ENCODE data around the gene TSPAN7.

TSPAN7 gene

GRCh38 chrX:38727668-38728067, 166.3 kb downstream of the TSPAN7 start:
- Mint-ChIP-seq H3K4me3 (no peak overlapping the region), H3K27ac (ENCODE audit: low read depth) (no peak overlapping the region), H3K36me3 (ENCODE audit: insufficient read depth) (no peaks in the 10 kb centered on the region), H3K27me3 (no peaks in the 10 kb centered on the region), H3K4me1 (no peaks in the 10 kb centered on the region), H3K9me3 (no peaks in the 10 kb centered on the region)
- ATAC-seq (replicated peaks; ENCODE audit: extremely low read depth, poor library complexity, severe bottlenecking) (no peak), DNase-seq (ENCODE audit: low spot score in 2 of 2) (no peak)

- no peaks in the 10 kb centered on the region for H3K9me3 Mint-ChIP-seq
- no peak overlapping the region for H3K27ac Mint-ChIP-seq (ENCODE audit: low read depth)
- ATAC-seq (replicated peaks; ENCODE audit: extremely low read depth, poor library complexity, severe bottlenecking) (no peak), DNase-seq (ENCODE audit: low spot score in 2 of 2) (no peak)
- no peak overlapping the region for H3K4me3 Mint-ChIP-seq
- H3K4me1 Mint-ChIP-seq = no peaks in the 10 kb centered on the region
- peaks cover 23% of the 10 kb centered on the region for H3K27me3 Mint-ChIP-seq
- no peaks in the 10 kb centered on the region for H3K36me3 Mint-ChIP-seq (ENCODE audit: insufficient read depth)
Measured at GRCh38 chrX:38732866-38733265, 171.5 kb downstream of the TSPAN7 start.

Measured in central memory CD8-positive, alpha-beta T cell (primary cell).